Central memory CD4-positive, alpha-beta T cell (primary cell): ENCODE results near the gene CUEDC2.
A peak's percentile ranks its signal among the peaks of the same experiment; 100 is the strongest.

ENCODE experiments used
- DNase-seq: peaks from one replicate; pipeline ENCODE4 v3.0.0; 2022

The CUEDC2 gene

DNA sequence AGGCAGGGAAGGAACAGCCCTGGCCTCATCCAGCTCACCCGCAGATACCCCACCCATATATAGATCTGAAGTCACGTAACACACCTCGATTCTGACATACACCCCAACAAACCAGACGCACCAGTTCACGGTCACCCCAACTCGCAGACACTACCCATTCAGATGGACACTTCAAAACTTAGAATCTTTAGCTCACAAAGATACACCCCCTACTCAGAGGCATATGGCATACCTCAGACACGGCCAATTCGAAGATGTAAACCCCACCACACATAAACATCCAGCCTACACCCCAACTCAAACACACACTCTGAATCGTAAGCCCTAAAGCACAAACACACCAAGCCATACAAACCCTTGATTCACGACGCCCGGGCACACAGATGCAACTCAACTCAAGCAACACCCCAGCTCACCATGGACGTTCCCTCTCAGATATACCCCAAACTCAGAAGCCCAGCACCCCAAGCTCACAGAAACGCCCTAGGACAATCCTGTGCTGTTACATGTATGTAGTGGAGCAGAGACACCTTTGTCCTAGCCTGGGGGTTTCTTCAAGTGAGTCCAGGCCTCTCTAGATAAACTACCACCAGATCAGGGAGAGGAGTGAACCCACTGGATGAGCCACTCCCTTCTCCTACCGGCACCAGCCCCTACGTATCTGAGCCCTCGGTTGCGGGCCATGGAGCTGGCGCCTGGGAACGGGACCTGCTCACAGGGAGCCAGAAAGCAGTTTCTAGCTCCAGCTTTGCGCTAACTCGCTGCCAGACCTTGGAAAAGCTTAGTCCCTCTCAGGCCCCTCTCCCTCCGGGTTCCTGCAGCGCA lies 22.6 kb downstream of the CUEDC2 start:
- no peak for DNase-seq

DNA sequence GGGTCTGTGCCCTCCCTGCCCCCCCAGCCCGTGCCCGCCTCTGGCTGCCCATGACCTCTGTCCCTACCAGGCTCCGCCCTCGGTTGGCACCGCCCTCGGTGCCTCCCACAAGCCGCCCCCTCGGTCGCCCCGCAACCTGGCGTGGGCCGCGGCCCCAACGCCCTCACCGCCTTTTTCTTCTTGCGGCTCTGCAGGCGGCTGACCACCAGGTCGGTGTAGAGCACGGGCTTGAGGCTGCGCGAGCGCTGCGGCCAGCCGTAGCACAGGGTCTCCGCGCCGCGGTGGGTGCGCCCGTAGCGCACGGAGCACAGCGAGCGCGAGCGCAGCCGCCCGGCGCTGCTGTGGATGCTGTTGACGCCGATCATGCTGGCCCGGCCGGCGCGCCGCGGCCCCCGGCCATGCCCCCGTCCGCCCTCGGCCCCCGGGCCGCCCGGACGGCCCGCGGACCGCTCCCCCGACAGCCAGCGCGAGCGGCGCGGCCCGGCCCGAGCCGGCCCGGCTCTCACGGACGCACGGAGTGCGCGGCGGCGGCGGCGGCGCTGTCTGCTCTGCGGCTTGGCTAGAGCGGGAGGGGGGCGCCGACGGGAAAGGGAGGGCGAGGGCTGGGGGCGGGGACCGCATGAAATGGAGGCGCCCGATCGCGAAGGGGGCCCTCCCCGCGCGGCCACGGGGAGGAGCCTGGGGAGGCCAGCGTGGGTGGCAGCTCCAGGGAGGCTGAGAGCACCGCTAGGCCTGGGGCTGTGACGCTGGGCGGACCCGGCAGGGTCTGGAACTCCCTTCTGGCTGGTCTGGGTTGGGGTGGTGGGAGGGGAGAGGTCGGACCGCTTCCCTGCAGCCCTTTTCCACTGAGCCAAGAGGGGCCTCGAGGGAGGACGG lies 23.4 kb downstream of the CUEDC2 start:
- peak; percentile 61 for DNase-seq

DNA sequence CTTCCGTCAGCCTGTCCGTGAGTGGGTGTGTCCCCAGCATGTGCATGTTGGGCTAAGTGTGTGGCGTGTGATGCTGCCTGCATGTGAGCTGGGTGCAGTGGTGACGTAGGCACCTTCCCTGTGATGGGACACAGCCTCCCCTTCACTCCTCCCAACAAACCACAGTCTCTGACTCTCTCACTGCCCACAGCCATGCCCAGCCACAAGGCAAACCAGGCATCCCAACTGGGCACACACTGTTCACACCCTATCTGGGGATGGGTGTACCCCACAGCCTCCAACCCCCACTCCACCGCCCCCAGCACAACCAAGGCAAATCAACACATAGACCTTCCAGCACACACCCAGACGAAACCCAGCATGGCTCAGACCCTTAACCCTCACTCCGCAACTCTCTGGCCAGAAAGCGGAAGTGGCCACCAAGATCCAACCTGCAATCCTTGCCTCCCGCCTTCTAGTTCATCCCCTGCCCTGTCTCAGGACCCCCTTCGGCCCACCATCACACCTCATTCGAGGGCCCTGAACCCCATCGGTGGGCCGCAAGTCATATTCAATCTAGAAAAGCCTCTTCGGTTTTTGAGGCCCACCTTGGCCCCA lies 24.1 kb downstream of the CUEDC2 start:
- no peak for DNase-seq

DNA sequence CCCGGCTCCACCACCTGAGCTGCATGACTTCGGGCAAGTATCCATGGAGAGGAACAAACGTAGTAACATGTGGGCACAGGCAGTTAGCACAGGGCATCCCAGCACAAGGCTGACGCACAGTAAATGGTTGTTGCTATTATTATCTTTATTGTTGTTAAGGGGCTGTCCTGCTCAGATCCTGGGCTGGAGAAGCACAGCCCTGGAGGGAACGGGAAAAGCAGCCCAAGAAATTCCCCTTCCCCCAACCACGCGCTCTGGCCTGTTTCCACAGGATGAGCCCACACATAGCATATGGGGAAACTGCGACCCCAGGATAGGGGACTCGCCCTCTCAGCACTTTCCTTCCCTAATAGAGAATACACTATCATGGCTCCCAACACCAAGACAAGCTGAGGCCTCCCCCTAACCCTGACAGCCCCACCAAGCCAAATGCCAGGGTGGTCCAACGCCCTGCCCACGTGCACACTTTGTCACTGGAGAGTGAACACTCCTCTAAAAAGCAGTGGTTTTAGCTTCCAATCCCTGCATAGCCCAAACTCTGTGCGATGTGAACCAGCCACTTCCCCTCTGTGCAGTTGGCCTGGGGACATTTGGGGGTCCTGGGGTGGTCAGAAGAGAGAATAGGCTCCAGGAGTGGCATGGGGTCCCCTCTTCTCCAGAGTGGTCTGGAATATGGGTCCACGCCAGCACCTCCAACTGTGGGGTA lies 24.8 kb downstream of the CUEDC2 start:
- DNase-seq, result no peak

DNA sequence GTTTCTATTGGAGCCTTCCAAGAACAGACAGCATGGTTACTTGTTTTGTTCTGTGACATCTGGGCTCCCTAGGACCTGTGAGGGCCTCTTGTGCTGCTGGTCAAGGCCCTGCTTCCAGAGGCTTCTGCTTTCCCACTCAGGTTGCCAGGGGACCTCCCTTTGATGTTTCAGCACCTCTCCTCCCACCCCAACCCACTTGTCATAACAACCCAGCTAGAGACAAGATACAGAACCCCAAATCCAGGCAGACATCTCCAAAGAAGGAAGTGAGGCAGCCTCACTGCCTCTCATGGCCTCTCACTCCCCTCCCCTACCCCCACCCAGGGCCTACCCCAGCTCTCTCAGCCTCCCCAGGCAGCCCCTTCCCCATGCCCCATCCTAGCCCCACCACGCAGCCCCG lies 25.6 kb downstream of the CUEDC2 start:
- no peak for DNase-seq

DNA sequence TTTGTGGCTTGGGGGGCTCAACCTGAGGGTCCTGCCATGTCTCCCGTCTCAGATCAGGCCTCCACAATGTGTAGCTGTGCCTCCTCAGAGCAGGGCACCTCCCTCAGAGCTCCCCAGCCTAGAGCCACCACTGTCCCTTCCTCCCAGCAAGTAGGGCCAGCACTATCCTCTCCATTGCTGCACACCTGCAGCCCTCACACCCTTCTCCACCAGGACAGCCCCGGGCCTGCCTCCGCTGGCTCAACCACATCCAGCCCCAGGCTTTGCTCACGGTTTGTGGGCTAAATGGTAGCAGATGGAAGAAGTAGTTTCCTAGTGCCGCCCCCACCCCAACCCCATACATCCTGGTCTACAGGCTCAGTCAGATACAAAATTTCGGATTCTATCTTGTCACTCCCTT lies 26.7 kb downstream of the CUEDC2 start:
- no peak for DNase-seq

DNA sequence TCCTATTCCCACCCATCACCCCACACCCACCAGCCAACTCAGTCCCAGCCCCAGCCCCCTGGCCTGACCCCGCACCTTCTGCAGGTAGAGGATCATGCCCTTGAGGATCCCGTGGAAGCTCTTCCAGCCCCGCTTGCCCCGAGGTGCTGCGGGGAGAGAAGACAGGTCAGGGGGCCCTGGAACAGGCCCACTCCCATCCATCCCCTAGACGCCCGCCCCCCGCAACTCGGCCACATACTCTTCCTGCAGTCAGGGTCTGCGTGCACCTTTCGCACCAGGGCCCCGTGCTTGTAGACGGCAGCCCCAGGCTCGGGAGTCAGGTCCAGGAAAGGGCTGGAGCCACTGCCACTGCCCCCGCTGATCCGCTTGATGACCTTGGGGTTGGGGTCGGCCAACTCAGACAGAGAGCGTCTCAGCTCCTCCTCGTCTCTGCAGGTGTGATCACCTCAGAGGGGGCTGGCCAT lies 27.2 kb downstream of the CUEDC2 start:
- no peak for DNase-seq

DNA sequence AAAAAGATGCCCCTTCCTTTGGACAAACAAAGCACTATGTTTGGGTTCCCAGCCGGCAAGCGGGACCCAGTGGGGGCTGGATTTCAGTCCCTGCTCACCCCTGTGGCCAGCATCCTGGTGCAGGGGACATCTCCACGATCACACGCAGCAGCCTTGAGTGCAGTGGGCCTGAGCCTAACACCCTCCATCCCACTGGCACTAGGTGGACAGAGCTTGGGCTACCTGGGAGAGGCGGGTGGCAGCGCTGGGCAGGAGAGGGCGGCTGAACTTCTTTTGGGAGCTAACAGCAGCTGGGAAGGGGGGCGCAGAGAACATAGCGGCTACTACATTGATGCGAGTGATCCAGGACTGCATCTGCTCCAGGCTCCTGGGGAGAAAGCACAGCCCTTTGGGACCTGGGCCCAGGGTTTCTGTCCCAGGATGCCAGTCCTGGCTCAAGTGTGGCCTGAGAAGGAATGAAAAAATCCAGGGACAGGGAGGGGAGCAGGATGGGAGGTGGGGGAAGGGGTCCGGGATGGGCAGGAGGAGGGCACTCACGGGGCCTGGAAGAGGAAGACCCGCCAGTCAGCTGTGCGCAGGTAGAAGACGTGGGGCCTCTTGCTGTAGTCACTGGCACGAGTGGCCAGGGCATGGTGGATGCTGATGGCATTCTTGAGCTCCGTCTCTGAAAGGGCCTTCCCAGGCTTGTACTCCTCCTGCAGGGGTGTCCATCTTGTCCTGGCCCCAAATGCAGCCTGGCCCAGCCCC lies 27.8 kb downstream of the CUEDC2 start:
- DNase-seq, result no peak

DNA sequence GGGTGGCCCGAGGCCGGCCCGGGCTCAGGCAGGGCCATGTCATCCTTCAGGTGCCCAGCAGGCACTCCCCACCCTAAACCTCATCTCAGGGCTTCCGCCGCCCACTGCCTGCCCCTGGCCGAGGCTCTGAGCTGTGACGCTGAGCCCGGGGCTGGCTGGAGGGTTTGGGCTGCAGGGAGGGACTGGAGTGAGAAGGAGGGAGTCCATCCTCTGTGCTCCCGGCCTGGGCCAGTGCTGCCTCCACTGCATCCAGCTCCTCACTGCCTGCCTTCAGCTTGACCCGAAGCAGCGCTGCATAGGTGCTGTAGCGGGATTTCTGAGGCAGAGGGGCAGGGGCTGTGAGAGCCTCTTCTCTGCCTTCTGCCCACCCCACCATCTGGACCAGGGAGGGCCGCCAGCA lies 29.3 kb downstream of the CUEDC2 start:
- no peak for DNase-seq

DNA sequence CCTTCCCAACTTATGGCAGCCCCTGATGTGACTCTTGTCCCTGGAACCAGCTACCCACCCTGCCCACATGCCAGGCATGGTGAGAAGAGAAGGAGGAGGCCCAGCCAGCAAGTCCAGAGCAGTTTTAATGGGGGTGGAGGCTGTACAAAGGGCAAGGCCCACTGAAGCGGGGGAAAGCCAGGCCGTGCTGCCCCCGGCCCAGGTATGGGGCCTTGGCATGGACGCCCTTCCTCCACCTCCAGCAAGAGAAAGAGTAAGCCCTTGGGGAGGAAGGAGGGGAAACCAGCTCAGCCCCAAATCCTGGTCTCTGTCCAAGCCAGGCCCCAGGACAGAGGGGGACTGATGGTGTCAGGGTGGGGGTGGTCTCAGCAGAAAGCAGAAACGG lies 29.9 kb downstream of the CUEDC2 start:
- no peak for DNase-seq

DNA sequence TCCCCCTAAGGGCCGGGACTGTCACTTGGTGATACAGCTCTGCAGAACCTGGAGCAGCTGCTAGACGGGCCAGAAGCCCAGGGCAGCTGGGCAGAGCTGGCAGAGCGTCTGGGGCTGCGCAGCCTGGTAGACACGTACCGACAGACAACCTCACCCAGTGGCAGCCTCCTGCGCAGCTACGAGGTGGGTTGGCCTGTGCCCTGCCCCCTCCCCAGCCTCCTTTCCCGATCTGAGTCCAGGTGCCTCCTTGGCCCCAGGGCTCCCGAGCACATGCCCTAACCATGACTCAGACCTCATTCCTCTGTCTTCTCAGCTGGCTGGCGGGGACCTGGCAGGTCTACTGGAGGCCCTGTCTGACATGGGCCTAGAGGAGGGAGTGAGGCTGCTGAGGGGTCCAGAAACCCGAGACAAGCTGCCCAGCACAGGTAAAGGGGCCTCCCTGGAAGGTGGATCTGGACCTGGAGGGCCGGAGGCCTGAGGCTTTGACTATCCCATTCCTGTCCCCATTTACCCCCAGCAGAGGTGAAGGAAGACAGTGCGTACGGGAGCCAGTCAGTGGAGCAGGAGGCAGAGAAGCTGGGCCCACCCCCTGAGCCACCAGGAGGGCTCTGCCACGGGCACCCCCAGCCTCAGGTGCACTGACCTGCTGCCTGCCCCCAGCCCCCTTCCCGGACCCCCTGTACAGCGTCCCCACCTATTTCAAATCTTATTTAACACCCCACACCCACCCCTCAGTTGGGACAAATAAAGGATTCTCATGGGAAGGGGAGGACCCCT lies 30.5 kb downstream of the CUEDC2 start:
- no peak for DNase-seq

DNA sequence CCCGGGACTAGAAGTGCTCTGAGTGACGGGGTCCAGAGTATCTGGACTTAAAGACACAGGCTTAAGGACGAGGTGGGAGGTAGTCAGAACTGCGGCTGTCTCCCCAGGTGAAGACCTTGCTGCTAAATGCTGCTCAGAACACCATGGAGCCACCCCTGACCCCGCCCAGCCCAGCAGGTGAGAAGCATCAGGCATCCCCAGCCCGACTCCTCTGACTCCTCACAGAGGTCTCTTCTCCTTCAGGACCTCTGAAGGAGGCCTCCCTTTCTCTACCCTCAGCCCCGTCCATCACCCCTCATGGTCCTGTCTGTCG lies 31.1 kb downstream of the CUEDC2 start:
- DNase-seq, result no peak

DNA sequence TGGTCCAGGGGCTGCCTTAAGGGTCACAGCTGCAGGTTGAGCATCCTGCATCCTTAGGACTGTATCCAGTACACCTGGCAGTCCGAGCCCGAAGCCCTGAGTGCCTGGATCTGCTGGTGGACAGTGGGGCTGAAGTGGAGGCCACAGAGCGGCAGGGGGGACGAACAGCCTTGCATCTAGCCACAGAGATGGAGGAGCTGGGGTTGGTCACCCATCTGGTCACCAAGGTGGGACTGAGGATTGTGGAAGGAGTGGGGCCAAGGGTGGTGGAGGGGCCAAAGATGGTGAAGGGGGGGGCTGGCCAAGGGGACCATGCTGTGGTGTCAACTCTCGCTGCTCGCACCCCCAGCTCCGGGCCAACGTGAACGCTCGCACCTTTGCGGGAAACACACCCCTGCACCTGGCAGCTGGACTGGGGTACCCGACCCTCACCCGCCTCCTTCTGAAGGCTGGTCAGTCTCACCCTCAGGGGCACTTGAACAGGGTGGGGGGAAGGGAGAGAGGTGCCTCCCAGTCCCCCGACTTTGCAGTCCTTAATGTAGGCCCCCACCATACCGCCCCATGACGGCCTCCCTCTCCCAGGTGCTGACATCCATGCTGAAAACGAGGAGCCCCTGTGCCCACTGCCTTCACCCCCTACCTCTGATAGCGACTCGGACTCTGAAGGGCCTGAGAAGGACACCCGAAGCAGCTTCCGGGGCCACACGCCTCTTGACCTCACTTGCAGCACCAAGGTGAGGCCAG lies 31.6 kb downstream of the CUEDC2 start:
- no peak for DNase-seq

DNA sequence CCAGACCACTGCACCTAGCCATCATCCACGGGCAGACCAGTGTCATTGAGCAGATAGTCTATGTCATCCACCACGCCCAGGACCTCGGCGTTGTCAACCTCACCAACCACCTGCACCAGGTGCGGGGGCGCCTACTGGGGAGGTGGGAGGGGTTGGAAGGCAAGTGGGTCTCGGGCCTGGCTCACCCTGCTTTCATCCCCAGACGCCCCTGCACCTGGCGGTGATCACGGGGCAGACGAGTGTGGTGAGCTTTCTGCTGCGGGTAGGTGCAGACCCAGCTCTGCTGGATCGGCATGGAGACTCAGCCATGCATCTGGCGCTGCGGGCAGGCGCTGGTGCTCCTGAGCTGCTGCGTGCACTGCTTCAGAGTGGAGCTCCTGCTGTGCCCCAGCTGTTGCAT lies 32.3 kb downstream of the CUEDC2 start:
- DNase-seq, result no peak

DNA sequence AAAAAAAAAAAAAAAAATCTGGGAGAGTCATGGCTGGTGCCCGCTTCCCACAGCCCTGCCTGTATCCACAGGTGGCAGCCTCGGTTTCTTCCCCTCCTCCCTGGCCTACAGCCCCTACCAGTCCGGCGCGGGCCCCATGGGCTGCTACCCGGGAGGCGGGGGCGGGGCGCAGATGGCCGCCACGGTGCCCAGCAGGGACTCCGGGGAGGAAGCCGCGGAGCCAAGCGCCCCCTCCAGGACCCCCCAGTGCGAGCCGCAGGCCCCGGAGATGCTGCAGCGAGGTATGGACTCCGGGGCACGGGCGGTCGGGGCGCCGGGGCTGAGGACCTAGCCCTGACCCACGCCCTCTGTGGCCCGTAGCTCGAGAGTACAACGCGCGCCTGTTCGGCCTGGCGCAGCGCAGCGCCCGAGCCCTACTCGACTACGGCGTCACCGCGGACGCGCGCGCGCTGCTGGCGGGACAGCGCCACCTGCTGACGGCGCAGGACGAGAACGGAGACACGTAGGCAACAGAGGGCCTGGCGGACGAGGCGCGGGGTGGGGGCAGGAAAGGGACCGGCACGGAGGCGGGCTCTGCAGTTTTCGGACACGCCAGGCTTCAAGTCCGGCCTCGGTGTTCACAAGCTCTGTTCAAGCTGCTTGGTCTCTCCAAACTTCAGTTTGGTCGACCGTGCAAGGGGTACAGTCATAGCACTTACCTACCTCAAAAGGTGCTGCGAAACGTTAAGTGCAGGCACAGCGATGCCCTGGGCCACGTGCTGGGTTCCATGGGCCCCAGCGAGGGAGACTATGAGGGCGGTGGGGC lies 33.0 kb downstream of the CUEDC2 start:
- peak; percentile 86 for DNase-seq

DNA sequence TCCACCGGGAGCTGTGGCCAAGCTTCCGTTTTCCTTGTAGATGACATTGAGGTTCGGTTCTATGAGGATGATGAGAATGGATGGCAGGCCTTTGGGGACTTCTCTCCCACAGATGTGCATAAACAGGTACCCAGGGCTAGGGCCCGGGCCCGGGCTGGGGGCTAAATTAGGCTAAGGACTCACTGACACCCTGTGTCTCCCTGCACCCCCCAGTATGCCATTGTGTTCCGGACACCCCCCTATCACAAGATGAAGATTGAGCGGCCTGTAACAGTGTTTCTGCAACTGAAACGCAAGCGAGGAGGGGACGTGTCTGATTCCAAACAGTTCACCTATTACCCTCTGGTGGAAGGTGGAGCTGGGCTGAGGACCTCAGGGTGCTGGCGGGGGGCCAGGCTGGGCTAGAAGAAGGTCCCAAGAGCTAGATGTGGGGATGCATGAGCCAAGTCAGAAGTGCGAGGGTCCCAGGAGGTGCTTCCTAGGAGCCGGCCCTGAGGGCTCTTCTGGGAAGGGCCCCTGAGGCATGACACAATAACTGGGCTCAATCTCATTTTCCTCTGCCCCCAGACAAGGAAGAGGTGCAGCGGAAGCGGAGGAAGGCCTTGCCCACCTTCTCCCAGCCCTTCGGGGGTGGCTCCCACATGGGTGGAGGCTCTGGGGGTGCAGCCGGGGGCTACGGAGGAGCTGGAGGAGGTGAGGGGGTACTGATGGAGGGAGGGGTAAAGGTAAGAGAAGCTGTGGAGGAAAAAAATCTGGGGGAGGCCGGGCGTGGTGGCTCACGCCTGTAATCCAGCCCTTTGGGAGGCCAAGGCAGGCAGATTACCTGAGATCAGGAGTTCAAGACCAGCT lies 34.0 kb downstream of the CUEDC2 start:
- DNase-seq, result no peak

DNA sequence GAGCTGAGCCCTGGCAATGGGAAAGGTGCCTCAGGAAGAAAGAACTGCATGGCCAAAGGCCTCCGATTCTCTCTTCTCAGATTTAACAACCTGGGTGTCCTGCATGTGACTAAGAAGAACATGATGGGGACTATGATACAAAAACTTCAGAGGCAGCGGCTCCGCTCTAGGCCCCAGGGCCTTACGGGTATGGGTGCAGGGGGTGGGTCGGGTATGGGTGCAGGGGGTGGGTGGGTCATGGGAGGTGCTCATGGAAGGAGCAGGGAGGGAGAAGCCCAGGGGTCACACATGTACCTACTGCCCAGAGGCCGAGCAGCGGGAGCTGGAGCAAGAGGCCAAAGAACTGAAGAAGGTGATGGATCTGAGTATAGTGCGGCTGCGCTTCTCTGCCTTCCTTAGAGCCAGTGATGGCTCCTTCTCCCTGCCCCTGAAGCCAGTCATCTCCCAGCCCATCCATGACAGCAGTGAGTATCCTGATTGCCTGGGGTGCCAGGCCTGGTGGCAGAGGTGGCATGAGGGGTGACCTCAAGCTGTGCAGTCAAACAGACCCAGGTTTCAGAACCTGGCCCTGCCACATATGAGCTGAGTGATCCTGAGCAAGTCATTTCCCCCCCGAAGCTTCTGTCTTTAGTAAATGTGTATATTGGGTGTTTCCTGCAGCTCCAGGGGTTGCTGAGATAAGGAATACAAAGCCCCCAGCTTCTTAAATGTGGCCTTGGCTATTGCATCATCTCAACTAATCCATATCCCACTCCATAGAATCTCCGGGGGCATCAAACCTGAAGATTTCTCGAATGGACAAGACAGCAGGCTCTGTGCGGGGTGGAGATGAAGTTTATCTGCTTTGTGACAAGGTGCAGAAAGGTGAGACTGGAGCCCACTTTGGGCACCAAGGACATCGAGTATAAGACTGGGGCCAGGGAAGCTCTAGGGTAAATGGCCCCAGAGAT lies 34.9 kb downstream of the CUEDC2 start:
- no peak for DNase-seq

DNA sequence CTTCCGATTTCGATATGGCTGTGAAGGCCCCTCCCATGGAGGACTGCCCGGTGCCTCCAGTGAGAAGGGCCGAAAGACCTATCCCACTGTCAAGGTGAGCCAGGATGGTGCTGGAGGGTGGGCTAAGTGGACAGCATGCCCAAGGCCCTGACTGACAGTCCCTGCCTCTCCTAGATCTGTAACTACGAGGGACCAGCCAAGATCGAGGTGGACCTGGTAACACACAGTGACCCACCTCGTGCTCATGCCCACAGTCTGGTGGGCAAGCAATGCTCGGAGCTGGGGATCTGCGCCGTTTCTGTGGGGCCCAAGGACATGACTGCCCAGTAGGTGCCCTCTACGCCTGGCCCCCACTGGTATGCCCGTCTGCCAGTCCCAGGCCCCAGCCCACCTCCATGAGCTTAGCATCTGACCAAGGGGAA lies 35.6 kb downstream of the CUEDC2 start:
- DNase-seq, result no peak
